Adipocyte (in vitro differentiated cells): ENCODE data around the gene SCN4B.

ENCODE experiments used
- DNase-seq: peaks from one replicate; pipeline ENCODE4 v3.0.0-alpha.2; 2015; ENCODE audit warnings: low read depth
- H3K27me3 ChIP-seq: replicated peaks from 2 replicates; pipeline ENCODE4 v1.7.0; 2013; ENCODE audit warnings: mild to moderate bottlenecking, low read length, moderate library complexity; ENCODE audit not compliant: control insufficient read depth, insufficient read depth
- H3K36me3 ChIP-seq: 2 replicates; pipeline ENCODE4 v1.7.0; 2013; ENCODE audit warnings: low read length, mild to moderate bottlenecking, moderate library complexity; ENCODE audit not compliant: control insufficient read depth, insufficient read depth, severe bottlenecking
- H3K4me1 ChIP-seq: 2 replicates; pipeline ENCODE4 v1.7.0; 2013; ENCODE audit warnings: mild to moderate bottlenecking, low read length, moderate library complexity; ENCODE audit not compliant: control insufficient read depth, insufficient read depth
- H3K4me3 ChIP-seq: 2 replicates; pipeline ENCODE4 v1.7.0; 2013; ENCODE audit warnings: mild to moderate bottlenecking, low read length, moderate library complexity
- H3K9ac ChIP-seq: 2 replicates; pipeline ENCODE4 v1.7.0; 2013; ENCODE audit warnings: mild to moderate bottlenecking, low read length, moderate library complexity
- H3K9me3 ChIP-seq: 2 replicates; pipeline ENCODE4 v1.7.0; 2013; ENCODE audit warnings: mild to moderate bottlenecking, low read length, moderate library complexity; ENCODE audit not compliant: control insufficient read depth

The SCN4B gene

GRCh38 chr11:118170882-118171268 is 18.3 kb upstream of the SCN4B start:
- H3K27me3 ChIP-seq = peaks cover 66% of the 10 kb centered on the region
- H3K9me3 ChIP-seq = no peaks in the 10 kb centered on the region
- no peaks in the 10 kb centered on the region for H3K4me1 ChIP-seq
- no peak for DNase-seq
- H3K36me3 ChIP-seq = no peaks in the 10 kb centered on the region
- no peak overlapping the region for H3K9ac ChIP-seq
- H3K4me3 ChIP-seq = no peak overlapping the region

- Histone ChIP-seq H3K4me3 (no peak overlapping the region), H3K27me3 (peaks cover 64% of the 10 kb centered on the region), H3K9ac (no peak overlapping the region), H3K36me3 (no peaks in the 10 kb centered on the region), H3K9me3 (no peaks in the 10 kb centered on the region), H3K4me1 (no peaks in the 10 kb centered on the region)
- no peak for DNase-seq
Observed at GRCh38 chr11:118170231-118170630, 17.6 kb upstream of the SCN4B start.

DNA sequence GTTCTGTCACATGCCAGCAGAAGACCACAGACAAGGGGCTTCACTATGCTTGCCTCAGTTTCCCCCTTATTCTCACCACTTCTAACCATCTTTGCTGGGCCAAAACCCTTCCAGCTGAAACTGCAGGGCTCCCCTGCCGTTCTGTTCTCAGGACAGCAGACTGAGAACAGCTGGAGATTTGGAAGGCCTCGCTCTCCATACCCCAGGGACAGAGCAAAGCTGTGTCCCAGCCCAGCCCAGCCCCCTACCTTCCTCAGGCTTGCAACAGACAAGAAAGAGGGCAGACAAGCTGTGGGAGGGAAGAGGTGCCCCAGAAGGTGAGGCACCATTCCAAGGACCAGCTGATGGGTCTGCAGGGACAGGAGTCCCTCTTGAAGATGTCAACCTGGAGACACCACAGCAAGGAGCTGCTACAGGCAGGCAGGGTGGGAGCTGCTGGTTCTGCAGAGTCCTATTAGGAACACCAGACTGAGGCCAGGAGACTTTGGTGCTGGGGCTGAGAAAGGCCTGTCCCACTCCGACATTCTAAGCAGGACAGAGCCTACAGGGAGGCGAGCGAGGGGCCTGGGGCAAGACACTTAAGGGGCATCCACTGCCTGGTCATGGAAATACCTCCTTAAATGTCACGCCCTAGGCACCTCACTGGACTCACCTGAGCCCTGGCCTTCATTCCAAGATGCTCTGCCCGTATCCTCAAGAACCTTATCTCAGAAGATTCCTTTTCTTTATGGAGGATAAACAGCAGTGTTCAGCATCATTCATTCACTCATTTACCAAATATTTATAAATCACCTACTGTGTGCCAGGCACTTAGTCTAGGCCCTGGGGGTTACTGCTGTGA is 16.9 kb upstream of the SCN4B start:
- H3K4me1 ChIP-seq = no peaks in the 10 kb centered on the region
- H3K36me3 ChIP-seq = no peaks in the 10 kb centered on the region
- H3K27me3 ChIP-seq = peaks cover 65% of the 10 kb centered on the region
- no peak overlapping the region for H3K4me3 ChIP-seq
- DNase-seq = no peak
- no peak overlapping the region for H3K9ac ChIP-seq
- H3K9me3 ChIP-seq = no peaks in the 10 kb centered on the region

- Histone ChIP-seq H3K9ac (no peak overlapping the region), H3K36me3 (no peaks in the 10 kb centered on the region), H3K4me3 (no peak overlapping the region), H3K9me3 (no peaks in the 10 kb centered on the region), H3K4me1 (no peaks in the 10 kb centered on the region), H3K27me3 (peaks cover 72% of the 10 kb centered on the region)
- no peak for DNase-seq
Observed at GRCh38 chr11:118168751-118169150, 16.1 kb upstream of the SCN4B start.

DNA sequence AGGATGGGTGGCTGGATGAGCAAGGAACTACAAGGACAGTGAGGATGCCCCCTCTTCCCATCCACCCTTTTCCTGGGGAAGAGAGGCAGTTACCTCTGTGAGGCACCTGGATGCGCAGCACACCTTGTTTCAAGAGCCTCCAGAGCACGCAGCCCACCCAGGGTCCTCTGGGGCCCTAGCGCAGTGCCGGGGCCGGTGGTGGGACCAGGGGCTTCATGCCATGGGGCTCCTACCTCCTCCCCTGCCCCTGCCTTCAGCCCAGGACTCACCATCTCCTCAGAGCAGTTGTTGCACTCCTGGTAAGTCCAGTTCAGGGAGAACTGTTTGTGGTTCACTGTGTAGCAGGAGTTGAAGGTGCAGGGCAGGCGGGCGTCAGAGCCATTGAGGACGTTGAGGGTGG is 15.7 kb upstream of the SCN4B start:
- Histone ChIP-seq H3K4me3 (no peak overlapping the region), H3K36me3 (no peaks in the 10 kb centered on the region), H3K27me3 (peaks cover 70% of the 10 kb centered on the region), H3K9ac (no peak overlapping the region), H3K4me1 (no peaks in the 10 kb centered on the region), H3K9me3 (no peaks in the 10 kb centered on the region)
- DNase-seq = no peak

DNA sequence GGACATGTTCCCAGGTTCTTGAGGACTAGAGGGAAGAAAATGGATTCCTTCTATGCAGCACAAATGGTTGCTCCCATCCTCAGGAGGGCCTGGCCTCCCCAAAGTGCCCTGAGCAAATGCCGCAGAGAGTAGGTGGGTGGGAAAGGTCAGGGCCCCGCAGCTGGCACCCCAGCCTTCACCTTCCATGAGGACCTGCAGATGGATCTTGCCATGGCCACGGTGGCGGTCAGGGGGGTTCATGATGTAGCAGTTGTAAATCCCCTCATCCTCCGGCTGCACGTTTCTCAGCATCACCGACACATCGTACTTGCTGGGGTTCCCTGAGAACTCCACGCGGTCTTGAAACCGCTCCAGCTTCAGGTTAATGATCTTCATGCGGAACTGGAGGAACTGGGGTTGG is 15.3 kb upstream of the SCN4B start:
- Histone ChIP-seq H3K4me1 (no peaks in the 10 kb centered on the region), H3K9me3 (no peaks in the 10 kb centered on the region), H3K9ac (no peak overlapping the region), H3K27me3 (peaks cover 70% of the 10 kb centered on the region), H3K4me3 (no peak overlapping the region), H3K36me3 (no peaks in the 10 kb centered on the region)
- DNase-seq = no peak

DNA sequence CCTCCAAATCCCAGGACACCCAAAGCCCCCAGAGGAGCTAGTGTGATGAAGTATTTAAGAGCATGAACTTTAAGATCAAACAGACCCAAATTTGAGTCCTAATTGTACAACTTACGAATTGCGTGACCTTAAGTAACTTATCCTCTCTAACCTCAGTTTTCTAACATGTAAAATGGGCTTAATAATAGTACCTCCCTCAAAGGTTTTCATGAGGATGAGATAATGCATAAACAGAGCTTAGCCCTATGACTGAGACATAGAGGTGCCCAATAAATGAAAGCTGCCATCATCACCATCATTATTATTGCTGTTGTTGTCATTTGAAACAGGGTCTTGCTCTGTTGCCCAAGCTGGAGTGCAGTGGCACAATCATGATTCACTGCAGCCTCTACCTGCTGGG is 14.6 kb upstream of the SCN4B start:
- Histone ChIP-seq H3K36me3 (no peaks in the 10 kb centered on the region), H3K27me3 (peaks cover 72% of the 10 kb centered on the region), H3K9ac (no peak overlapping the region), H3K4me3 (no peak overlapping the region), H3K9me3 (no peaks in the 10 kb centered on the region), H3K4me1 (no peaks in the 10 kb centered on the region)
- no peak for DNase-seq

- Histone ChIP-seq H3K9me3 (no peaks in the 10 kb centered on the region), H3K4me3 (no peak overlapping the region), H3K36me3 (no peaks in the 10 kb centered on the region), H3K27me3 (peaks cover 73% of the 10 kb centered on the region), H3K4me1 (no peaks in the 10 kb centered on the region), H3K9ac (no peak overlapping the region)
- no peak for DNase-seq
Observed at GRCh38 chr11:118166641-118167040, 14.0 kb upstream of the SCN4B start.

DNA sequence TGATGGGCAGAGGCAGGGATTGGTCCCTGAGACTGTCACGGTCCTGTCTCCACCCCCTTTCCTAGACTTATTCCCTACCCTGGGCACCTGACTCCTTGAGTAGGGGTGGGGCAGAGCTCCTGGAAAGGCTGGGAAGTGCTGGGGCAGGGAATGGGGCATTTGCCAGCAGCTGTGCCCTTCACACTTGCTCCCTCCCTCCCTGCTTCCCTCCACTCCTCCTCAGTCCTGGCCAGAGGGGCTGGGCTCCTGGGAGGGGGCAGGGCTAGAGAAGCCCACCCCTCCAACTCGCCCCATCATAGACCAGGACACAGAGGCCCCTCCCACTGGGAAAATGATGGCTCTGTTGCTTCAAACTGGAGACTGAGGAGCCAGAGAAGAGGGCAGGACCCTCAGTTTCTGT is 12.3 kb upstream of the SCN4B start:
- Histone ChIP-seq H3K4me3 (no peak overlapping the region), H3K4me1 (no peaks in the 10 kb centered on the region), H3K9me3 (no peaks in the 10 kb centered on the region), H3K9ac (no peak overlapping the region), H3K27me3 (peaks cover 74% of the 10 kb centered on the region), H3K36me3 (no peaks in the 10 kb centered on the region)
- no peak for DNase-seq

DNA sequence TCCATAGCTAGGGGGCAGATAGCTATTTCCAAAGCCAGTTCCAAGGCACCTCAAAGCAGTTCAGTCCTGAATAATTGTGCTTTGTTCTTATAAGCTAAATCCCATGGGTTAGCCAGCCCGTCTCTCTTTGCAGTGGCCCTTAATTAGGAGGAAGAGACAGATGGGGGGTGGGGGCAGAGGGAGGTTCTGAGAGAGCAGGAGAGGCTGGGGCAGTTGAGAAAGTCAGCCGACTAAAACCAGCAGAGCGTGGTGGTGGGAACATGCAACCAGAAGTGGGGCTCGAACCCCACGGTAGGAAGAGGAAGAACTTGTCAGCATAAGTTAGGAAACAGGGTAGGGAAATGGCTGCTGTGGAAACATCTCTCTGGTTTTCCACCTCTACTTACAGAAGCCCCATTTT is 10.9 kb upstream of the SCN4B start:
- Histone ChIP-seq H3K4me1 (no peaks in the 10 kb centered on the region), H3K9ac (no peak overlapping the region), H3K27me3 (peaks cover 60% of the 10 kb centered on the region)

GRCh38 chr11:118162846-118163245 is 10.2 kb upstream of the SCN4B start:
- DNase-seq = no peak
- no peaks in the 10 kb centered on the region for H3K9me3 ChIP-seq
- H3K27me3 ChIP-seq = peaks cover 57% of the 10 kb centered on the region
- H3K9ac ChIP-seq = no peak overlapping the region
- no peak overlapping the region for H3K4me3 ChIP-seq
- no peaks in the 10 kb centered on the region for H3K36me3 ChIP-seq
- H3K4me1 ChIP-seq = no peaks in the 10 kb centered on the region

More for the DNA sequence above, 10.9 kb upstream of the SCN4B start:
- Histone ChIP-seq H3K36me3 (no peaks in the 10 kb centered on the region), H3K4me3 (no peak overlapping the region), H3K9me3 (no peaks in the 10 kb centered on the region)
- DNase-seq = no peak

DNA sequence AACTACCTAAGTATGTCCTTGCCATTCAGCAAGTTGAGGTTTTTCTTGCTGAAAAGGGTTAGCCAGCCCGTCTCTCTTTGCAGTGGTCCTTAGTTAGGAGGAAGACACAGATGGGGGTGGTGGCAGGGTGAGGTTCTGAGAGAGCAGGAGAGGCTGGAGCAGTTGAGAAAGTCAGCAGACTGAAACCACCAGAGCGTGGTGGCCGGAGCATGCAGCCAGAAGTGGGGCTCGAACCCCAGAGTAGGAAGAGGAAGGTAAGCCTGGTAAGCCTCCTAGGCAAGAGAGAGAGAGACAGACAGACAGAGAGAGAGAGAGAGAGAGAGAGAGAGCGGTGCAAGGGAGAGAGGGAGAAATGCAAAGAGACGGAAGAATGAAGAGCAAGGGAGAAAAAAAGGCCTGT is 9.2 kb upstream of the SCN4B start:
- H3K27me3 ChIP-seq = peaks cover 59% of the 10 kb centered on the region

More for the DNA sequence above, 9.2 kb upstream of the SCN4B start:
- Histone ChIP-seq H3K9me3 (no peaks in the 10 kb centered on the region), H3K9ac (no peak overlapping the region), H3K4me1 (no peaks in the 10 kb centered on the region), H3K4me3 (no peak overlapping the region), H3K36me3 (no peaks in the 10 kb centered on the region)
- DNase-seq = no peak
